Measurements from ENCODE around the gene DPY19L1.
"Not testable (repeated sequence)": the region's sequence is repeated elsewhere in the genome, so short reads cannot be mapped to it uniquely, and the experiment has no call there.

Gene DPY19L1

DNA sequence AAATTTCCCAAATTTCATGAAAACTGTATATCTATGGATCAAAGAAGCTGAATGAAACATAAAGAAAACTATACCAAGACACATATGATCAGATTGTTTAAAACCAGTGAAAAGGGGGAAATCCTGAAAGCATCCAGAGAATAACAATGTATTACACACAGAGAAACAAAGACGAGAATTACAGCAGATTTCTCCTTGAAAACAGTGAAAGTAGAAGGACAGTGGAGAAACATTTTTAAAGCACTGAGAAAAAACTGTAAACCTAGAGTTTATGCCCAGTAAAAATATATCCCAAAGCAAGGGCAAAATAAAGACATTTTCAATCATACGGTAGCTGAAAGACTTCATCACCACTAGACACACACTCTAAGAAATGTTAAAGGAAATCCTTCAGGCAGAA, 121.0 kb downstream of the DPY19L1 start:
- H3K9me3 ChIP-seq (ENCODE audit: low read length) = no peaks in the 10 kb centered on the region
- no peaks in the 10 kb centered on the region for H3K36me3 ChIP-seq (ENCODE audit: insufficient read depth, low read length)
- H2AFZ ChIP-seq (ENCODE audit: low read depth, low read length) = no peak overlapping the region
- H3K4me3 ChIP-seq (ENCODE audit: low read length) = no peak overlapping the region
- no peaks in the 10 kb centered on the region for H3K4me1 ChIP-seq (ENCODE audit: insufficient read depth, low read length)
- H3K27me3 ChIP-seq (ENCODE audit: insufficient read depth, low read length) = no peaks in the 10 kb centered on the region

DNA sequence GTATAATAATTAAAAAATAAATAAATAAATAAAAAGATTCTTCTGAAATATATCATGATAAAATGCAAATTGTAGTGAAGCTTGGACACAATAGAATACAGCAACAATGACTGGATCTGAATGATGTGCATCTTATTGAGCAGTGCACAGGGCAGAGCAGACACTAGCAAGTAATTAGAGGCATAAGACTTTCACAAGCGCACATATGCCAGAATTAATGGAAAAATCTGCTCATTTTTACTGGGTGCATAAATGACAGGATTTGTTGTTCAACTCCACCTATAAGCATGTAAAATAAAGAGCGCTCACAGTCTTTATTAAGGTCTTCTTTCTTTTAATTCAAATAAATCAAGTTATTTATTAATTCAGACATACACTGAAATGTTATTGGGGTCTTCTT, 125.0 kb downstream of the DPY19L1 start:
- Histone ChIP-seq H3K36me3 (ENCODE audit: insufficient read depth, low read length) (no peaks in the 10 kb centered on the region), H3K9me3 (ENCODE audit: low read length) (no peaks in the 10 kb centered on the region), H2AFZ (ENCODE audit: low read depth, low read length) (no peak overlapping the region), H3K4me3 (ENCODE audit: low read length) (no peak overlapping the region), H3K4me1 (ENCODE audit: insufficient read depth, low read length) (no peaks in the 10 kb centered on the region), H3K27me3 (ENCODE audit: insufficient read depth, low read length) (no peaks in the 10 kb centered on the region)

DNA sequence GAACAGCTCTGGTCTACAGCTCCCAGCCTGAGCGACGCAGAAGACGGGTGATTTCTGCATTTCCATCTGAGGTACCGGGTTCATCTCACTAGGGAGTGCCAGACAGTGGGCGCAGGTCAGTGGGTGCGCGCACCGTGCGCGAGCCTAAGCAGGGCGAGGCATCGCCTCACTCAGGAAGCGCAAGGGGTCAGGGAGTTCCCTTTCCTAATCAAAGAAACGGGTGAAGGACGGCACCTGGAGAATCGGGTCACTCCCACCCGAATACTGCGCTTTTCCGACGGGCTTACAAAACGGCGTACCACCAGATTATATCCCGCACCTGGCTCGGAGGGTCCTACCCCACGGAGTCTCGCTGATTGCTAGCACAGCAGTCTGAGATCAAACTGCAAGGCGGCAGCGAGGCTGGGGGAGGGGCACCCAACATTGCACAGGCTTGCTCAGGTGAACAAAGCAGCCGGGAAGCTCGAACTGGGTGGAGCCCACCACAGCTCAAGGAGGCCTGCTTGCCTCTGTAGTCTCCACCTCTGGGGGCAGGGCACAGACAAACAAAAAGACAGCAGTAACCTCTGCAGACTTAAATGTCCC, 130.9 kb downstream of the DPY19L1 start:
- not testable (repeated sequence) for H3K9me3 ChIP-seq (ENCODE audit: low read length); H3K4me3 ChIP-seq (ENCODE audit: low read length); H3K27me3 ChIP-seq (ENCODE audit: insufficient read depth, low read length); H3K36me3 ChIP-seq (ENCODE audit: insufficient read depth, low read length); H3K4me1 ChIP-seq (ENCODE audit: insufficient read depth, low read length); H2AFZ ChIP-seq (ENCODE audit: low read depth, low read length)

DNA sequence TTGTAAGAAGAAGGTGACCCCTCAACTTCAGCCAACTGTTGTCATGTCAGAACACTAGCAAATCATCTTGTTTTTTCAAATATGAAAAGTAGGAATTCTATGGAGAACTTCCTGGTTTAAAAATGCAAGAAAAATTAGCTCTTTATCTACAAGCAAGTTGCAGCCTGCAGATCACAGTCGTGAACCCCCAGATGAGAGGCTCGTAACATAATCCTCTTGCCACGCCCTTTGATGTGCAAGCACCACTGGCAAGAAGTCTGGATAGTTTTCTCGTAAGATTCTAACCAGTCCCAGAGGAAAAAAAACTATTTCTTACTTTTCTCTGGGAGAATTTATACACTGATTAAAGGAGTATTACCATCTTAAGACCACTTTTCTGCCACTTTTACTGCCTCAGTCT, 132.3 kb downstream of the DPY19L1 start:
- no peaks in the 10 kb centered on the region for H3K27me3 ChIP-seq (ENCODE audit: insufficient read depth, low read length)
- H3K4me1 ChIP-seq (ENCODE audit: insufficient read depth, low read length) = no peaks in the 10 kb centered on the region
- H2AFZ ChIP-seq (ENCODE audit: low read depth, low read length) = no peak overlapping the region
- H3K9me3 ChIP-seq (ENCODE audit: low read length) = no peaks in the 10 kb centered on the region
- no peak overlapping the region for H3K4me3 ChIP-seq (ENCODE audit: low read length)
- no peaks in the 10 kb centered on the region for H3K36me3 ChIP-seq (ENCODE audit: insufficient read depth, low read length)

DNA sequence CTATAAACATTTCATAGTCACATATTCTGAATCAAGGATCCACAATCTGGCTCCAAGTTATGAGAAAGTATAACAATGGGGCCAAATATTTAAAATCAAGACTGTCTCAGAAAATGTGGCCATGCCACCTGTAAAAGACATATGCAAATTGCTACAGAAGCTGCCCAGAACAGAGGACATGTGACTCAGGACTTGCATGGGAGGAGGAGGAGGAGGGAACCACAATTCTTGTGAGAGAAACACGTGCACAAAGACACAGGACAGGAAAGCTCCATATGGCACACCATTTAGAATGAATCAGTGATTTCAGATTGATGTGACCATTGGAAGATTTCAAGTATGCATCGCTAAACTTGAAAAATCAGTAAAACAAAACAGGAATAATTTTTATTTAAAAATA, 133.4 kb downstream of the DPY19L1 start:
- not testable (repeated sequence) for H2AFZ ChIP-seq (ENCODE audit: low read depth, low read length); H3K36me3 ChIP-seq (ENCODE audit: insufficient read depth, low read length); H3K4me3 ChIP-seq (ENCODE audit: low read length); H3K4me1 ChIP-seq (ENCODE audit: insufficient read depth, low read length); H3K27me3 ChIP-seq (ENCODE audit: insufficient read depth, low read length); H3K9me3 ChIP-seq (ENCODE audit: low read length)

DNA sequence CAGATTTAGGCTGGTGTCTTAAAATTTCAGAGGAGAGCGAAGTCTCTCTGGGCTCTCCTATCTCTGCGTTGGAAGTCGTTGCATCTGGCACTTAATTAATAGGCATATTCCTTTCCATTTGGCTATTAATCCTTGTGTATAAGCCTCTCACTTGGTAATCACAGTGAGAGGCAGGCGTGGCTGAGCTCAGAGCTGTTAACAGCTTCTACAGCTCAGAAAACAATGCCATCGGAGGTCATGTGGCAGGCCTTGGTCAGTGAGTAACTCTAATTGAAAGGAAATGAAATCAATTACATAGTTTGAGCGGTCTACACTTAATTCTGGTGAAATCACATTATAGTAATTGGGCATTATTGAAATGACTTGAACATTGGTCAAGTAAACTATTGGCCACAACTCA, 135.1 kb downstream of the DPY19L1 start:
- H3K36me3 ChIP-seq (ENCODE audit: insufficient read depth, low read length) = no peaks in the 10 kb centered on the region
- no peaks in the 10 kb centered on the region for H3K4me1 ChIP-seq (ENCODE audit: insufficient read depth, low read length)
- no peak overlapping the region for H3K4me3 ChIP-seq (ENCODE audit: low read length)
- no peak overlapping the region for H2AFZ ChIP-seq (ENCODE audit: low read depth, low read length)
- no peaks in the 10 kb centered on the region for H3K9me3 ChIP-seq (ENCODE audit: low read length)
- no peaks in the 10 kb centered on the region for H3K27me3 ChIP-seq (ENCODE audit: insufficient read depth, low read length)

DNA sequence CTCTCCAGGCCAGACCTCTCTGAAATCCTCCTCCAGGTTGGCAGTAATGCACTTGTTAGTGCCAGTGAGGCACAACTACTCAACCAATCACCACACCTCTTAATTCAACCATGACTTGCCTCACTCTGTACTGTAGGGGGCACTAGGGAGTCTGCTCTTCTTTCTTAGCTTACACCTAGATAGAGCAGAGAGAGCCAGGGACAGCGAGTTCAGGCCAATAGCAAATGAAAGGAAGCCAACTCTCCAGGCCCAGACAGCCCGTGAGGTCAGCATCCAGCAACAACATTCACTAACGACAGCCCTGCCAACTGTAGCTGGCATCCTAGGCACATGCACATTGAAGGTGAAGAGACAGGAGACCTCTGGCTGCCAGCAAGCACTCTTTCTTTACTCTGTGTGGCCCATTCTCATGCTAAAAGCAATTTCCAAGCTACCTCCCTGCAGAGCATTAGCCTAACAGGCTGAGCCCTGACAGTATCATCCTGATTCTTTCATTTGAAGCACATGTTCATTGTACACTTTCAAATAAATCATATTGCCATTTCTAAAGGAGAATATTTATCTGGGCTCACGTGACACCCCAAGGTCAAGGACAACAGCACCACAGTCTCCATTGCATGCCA, 136.3 kb downstream of the DPY19L1 start:
- no peak overlapping the region for H3K4me3 ChIP-seq (ENCODE audit: low read length)
- H3K4me1 ChIP-seq (ENCODE audit: insufficient read depth, low read length) = no peaks in the 10 kb centered on the region
- H3K9me3 ChIP-seq (ENCODE audit: low read length) = no peaks in the 10 kb centered on the region
- H2AFZ ChIP-seq (ENCODE audit: low read depth, low read length) = no peak overlapping the region
- H3K27me3 ChIP-seq (ENCODE audit: insufficient read depth, low read length) = no peaks in the 10 kb centered on the region
- H3K36me3 ChIP-seq (ENCODE audit: insufficient read depth, low read length) = no peaks in the 10 kb centered on the region

DNA sequence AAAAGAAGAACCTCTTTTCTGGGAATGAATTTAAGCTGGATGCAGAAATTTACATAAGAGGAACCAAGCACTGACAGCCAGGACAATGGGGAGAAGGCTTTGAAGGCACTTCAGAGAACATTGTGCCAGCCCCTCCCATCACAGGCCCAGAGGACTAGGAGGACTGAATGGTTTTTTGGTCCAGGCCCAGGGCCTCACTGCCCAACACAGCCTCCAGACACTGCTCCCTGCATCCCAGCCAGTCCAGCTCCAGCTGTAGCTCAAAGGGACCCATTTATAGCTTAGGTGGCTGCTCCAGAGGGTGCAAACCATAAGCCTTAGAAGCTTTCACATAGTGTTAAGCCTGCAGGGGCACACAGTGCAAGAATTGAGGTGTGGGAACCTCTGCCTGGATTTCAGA, 142.1 kb downstream of the DPY19L1 start:
- Histone ChIP-seq H2AFZ (ENCODE audit: low read depth, low read length) (no peak overlapping the region), H3K27me3 (ENCODE audit: insufficient read depth, low read length) (no peaks in the 10 kb centered on the region), H3K4me3 (ENCODE audit: low read length) (no peak overlapping the region)

DNA sequence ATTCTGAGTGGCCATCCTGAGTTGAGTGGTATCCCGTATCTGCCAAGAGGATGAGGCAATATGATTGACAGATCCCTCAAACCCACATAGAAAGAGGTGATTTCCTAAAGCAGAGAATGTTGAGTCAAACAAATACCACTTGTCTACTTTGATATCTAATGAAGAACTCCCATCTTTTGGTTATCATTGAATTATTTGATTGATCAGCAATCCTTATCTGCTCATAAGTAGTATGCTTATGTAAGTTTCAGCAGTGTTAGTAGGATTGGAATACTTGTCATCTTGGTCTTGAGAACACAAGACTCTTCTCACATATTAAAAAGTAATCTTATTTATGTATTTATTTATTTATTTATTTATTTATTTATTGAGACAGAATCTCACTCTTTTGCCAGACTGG, 147.3 kb downstream of the DPY19L1 start:
- no peak overlapping the region for H3K4me3 ChIP-seq (ENCODE audit: low read length)

More for the DNA sequence above, 142.1 kb downstream of the DPY19L1 start:
- Histone ChIP-seq H3K36me3 (ENCODE audit: insufficient read depth, low read length) (no peaks in the 10 kb centered on the region), H3K4me1 (ENCODE audit: insufficient read depth, low read length) (no peaks in the 10 kb centered on the region), H3K9me3 (ENCODE audit: low read length) (peaks cover 7% of the 10 kb centered on the region)

DNA sequence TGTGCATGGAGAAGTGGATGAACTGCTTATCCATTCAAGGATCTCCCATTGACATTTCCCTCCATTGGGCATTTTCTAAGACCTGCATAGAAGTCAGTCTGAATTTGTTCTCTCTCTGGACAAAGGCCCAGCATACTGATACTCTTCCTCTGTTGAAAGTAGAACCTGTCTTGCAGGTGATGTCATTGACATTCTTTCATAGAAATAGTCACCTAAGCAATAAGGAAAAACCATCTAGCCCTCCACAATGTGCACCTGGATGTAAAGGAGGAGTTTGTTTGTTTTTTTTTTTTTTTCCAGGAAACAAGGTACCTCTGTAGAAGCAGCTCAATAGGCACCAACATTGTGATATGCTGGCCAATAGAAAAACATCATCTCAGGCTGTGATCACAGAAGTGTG, 150.4 kb downstream of the DPY19L1 start:
- H3K4me1 ChIP-seq (ENCODE audit: insufficient read depth, low read length) = no peaks in the 10 kb centered on the region
- no peak overlapping the region for H2AFZ ChIP-seq (ENCODE audit: low read depth, low read length)
- peaks cover 2% of the 10 kb centered on the region for H3K9me3 ChIP-seq (ENCODE audit: low read length)
- H3K4me3 ChIP-seq (ENCODE audit: low read length) = no peak overlapping the region
- no peaks in the 10 kb centered on the region for H3K27me3 ChIP-seq (ENCODE audit: insufficient read depth, low read length)
- H3K36me3 ChIP-seq (ENCODE audit: insufficient read depth, low read length) = no peaks in the 10 kb centered on the region

More for the DNA sequence above, 147.3 kb downstream of the DPY19L1 start:
- H3K4me1 ChIP-seq (ENCODE audit: insufficient read depth, low read length) = no peaks in the 10 kb centered on the region
- H3K36me3 ChIP-seq (ENCODE audit: insufficient read depth, low read length) = no peaks in the 10 kb centered on the region
- H3K27me3 ChIP-seq (ENCODE audit: insufficient read depth, low read length) = no peaks in the 10 kb centered on the region
- H2AFZ ChIP-seq (ENCODE audit: low read depth, low read length) = no peak overlapping the region
- H3K9me3 ChIP-seq (ENCODE audit: low read length) = peaks cover 2% of the 10 kb centered on the region

DNA sequence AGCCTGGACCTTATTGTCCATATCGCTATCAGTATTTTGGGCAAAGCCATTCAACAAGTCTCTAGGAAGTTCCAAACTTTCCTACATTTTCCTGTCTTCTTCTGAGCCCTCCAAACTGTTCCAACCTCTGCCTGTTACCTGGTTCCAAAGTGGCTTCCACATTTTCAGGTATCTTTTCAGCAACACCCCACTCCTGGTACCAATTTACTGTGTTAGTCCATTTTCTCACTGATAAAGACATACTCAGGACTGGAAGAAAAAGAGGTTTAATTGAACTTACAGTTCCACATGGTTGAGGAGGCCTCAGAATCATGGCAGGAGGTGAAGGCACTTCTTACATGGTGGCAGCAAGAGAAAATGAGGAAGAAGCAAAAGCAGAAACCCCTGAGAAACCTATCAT, 153.4 kb downstream of the DPY19L1 start:
- H3K36me3 ChIP-seq (ENCODE audit: insufficient read depth, low read length); H3K4me1 ChIP-seq (ENCODE audit: insufficient read depth, low read length); H3K4me3 ChIP-seq (ENCODE audit: low read length); H3K9me3 ChIP-seq (ENCODE audit: low read length); H3K27me3 ChIP-seq (ENCODE audit: insufficient read depth, low read length); H2AFZ ChIP-seq (ENCODE audit: low read depth, low read length): not testable (repeated sequence)

DNA sequence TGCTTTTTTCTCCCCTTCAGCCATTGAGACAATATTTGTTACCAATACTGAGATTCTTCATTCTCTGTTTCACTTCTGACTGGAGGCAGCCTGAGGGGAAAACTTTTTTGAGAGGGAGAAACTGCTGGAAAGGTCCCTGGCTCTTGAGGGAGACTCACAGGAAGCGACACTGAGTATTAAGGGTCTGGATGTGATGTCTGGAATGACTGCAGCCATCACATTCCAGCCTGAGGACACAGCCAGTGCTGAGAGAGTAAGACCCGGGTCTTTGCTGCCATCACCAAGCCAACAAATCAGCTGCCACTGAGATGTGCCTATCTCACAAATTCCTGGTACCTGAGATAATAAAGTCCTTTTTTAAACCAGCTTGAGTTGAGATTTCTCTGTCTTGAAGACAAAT, 157.4 kb downstream of the DPY19L1 start:
- Histone ChIP-seq H3K4me1 (ENCODE audit: insufficient read depth, low read length) (no peaks in the 10 kb centered on the region), H2AFZ (ENCODE audit: low read depth, low read length) (no peak overlapping the region), H3K9me3 (ENCODE audit: low read length) (peaks cover 2% of the 10 kb centered on the region), H3K36me3 (ENCODE audit: insufficient read depth, low read length) (no peaks in the 10 kb centered on the region), H3K4me3 (ENCODE audit: low read length) (no peak overlapping the region), H3K27me3 (ENCODE audit: insufficient read depth, low read length) (no peaks in the 10 kb centered on the region)

DNA sequence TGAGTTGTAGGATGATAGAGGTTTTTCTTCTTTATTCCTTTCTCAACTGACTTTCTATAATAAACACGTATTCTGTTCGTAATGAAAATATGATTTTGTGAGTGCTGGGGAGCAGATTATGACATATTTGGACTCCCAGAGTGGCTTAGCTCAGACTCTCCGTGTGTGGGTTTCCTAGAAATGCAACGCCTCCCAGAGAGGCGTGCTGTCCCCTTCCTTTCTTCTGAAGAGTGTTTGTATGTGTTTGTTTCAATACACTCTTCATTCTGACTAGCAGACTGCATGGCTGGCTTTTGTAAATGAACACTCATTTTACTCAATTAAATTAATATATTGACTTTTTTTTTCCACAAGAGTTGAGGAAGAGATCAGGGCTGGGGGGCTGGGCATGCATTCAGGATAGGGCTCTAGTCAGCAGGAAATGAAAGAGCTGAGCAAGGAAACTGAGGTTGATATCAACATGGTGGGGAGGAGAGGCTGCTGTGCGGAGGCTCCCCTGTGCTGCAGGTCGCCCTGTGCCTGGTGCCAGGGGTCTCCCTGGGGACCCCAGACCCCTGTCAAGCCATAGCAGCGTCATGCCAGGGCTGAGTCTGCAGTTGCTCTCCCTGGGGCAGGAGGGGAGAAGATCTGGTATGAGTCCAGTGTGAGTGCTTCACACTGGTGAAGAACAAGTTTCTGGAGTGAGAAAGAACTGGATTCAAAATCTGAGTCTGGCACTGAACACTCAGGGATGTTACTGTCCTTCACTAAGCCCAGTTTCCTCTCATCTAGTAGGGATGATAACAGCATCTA, 158.1 kb downstream of the DPY19L1 start:
- not testable (repeated sequence) for H3K9me3 ChIP-seq (ENCODE audit: low read length); H2AFZ ChIP-seq (ENCODE audit: low read depth, low read length); H3K4me3 ChIP-seq (ENCODE audit: low read length); H3K36me3 ChIP-seq (ENCODE audit: insufficient read depth, low read length); H3K4me1 ChIP-seq (ENCODE audit: insufficient read depth, low read length); H3K27me3 ChIP-seq (ENCODE audit: insufficient read depth, low read length)

All from neuron (in vitro differentiated cells).